Measurements from ENCODE around the gene OR10G2.
"Not testable (repeated sequence)": the region's sequence is repeated elsewhere in the genome, so short reads cannot be mapped to it uniquely, and the experiment has no call there.

The OR10G2 gene

GRCh38 chr14:21634840-21635239, at the start of gene OR10G2:
Gene OR10G2 (minus strand): TSS chr14:21634940. CDS start chr14:21634842, 98 bp downstream.
- DNase-seq (ENCODE audit: low read depth in 2 of 2), result no peak

- DNase-seq (ENCODE audit: low read depth in 2 of 2), result no peak
Observed at GRCh38 chr14:21680072-21680471, 45.3 kb upstream of the OR10G2 start.

GRCh38 chr14:21675566-21675965, 40.8 kb upstream of the OR10G2 start:
- DNase-seq (ENCODE audit: low read depth in 2 of 2), result no peak

GRCh38 chr14:21673718-21674117, 39.0 kb upstream of the OR10G2 start, which contains the start of gene OR4E1:
Gene OR4E1 (minus strand): TSS chr14:21673818. CDS start chr14:21670935, 2,883 bp downstream.
- DNase-seq (ENCODE audit: low read depth in 2 of 2), result no peak

- no peak for DNase-seq (ENCODE audit: low read depth in 2 of 2)
Observed at GRCh38 chr14:21672116-21672515, 37.4 kb upstream of the OR10G2 start.

GRCh38 chr14:21671371-21671770, 36.6 kb upstream of the OR10G2 start:
- DNase-seq (ENCODE audit: low read depth in 2 of 2), result no peak

GRCh38 chr14:21669284-21669683, 34.5 kb upstream of the OR10G2 start:
- DNase-seq (ENCODE audit: low read depth in 2 of 2), result no peak

GRCh38 chr14:21668377-21668776, 33.6 kb upstream of the OR10G2 start:
- no peak for DNase-seq (ENCODE audit: low read depth in 2 of 2)

GRCh38 chr14:21656980-21657379, 22.2 kb upstream of the OR10G2 start:
- no peak for DNase-seq (ENCODE audit: low read depth in 2 of 2)

- DNase-seq (ENCODE audit: low read depth in 2 of 2), result no peak
Observed at GRCh38 chr14:21654215-21654614, 19.5 kb upstream of the OR10G2 start.

- DNase-seq (ENCODE audit: low read depth in 2 of 2), result no peak
Observed at GRCh38 chr14:21653331-21653885, 18.7 kb upstream of the OR10G2 start, which contains the start of gene OR4E2. Gene OR4E2 (plus strand): TSS chr14:21653835. CDS start chr14:21665083, 11,248 bp downstream.

GRCh38 chr14:21652209-21652808, 17.6 kb upstream of the OR10G2 start:
- no peak for DNase-seq (ENCODE audit: low read depth in 2 of 2)

GRCh38 chr14:21647380-21647779, 12.6 kb upstream of the OR10G2 start:
- no peak for DNase-seq (ENCODE audit: low read depth in 2 of 2)

- DNase-seq (ENCODE audit: low read depth in 2 of 2), result no peak
Observed at GRCh38 chr14:21643407-21643806, 8.7 kb upstream of the OR10G2 start.

GRCh38 chr14:21642683-21643082, 7.9 kb upstream of the OR10G2 start:
- DNase-seq (ENCODE audit: low read depth in 2 of 2), result no peak

GRCh38 chr14:21631084-21631483, 3.7 kb downstream of the OR10G2 start:
- DNase-seq (ENCODE audit: low read depth in 2 of 2), result no peak

GRCh38 chr14:21630503-21630902, 4.2 kb downstream of the OR10G2 start:
- not testable (repeated sequence) for DNase-seq (ENCODE audit: low read depth in 2 of 2)

GRCh38 chr14:21626491-21627230, 8.1 kb downstream of the OR10G2 start:
- no peak for DNase-seq (ENCODE audit: low read depth in 2 of 2)

GRCh38 chr14:21617614-21618013, 17.1 kb downstream of the OR10G2 start:
- DNase-seq (ENCODE audit: low read depth in 2 of 2), result no peak

- no peak for DNase-seq (ENCODE audit: low read depth in 2 of 2)
Observed at GRCh38 chr14:21614240-21614639, 20.5 kb downstream of the OR10G2 start.

- no peak for DNase-seq (ENCODE audit: low read depth in 2 of 2)
Observed at GRCh38 chr14:21612324-21612723, 22.4 kb downstream of the OR10G2 start.

- not testable (repeated sequence) for DNase-seq (ENCODE audit: low read depth in 2 of 2)
Observed at GRCh38 chr14:21602181-21602580, 32.6 kb downstream of the OR10G2 start.

- DNase-seq (ENCODE audit: low read depth in 2 of 2), result no peak
Observed at GRCh38 chr14:21589317-21589716, 45.4 kb downstream of the OR10G2 start.

All from stimulated activated CD8-positive, alpha-beta memory T cell treated with anti-CD3 and anti-CD28 coated beads, Interleukin-15, amount 100 ng/mL, for 4 hours (primary cell).